Endothelial cell of umbilical vein (primary cell): ENCODE results near the gene GPR37L1. TPM values are rescaled to one million over a fixed set of nuclear protein-coding genes. Genes with fewer than 3 reads are reported as not detected.
"Not testable (repeated sequence)": the region's sequence is repeated elsewhere in the genome, so short reads cannot be mapped to it uniquely, and the experiment has no call there.

Source experiments
- BruUV-seq: library from RNA; stranded (reverse); fragments of 400-500 nt; replicated peaks from 2 replicates; lab custom pipeline; 2021; lab: Mats Ljungman, UMichigan
- CTCF ChIA-PET: fragments of 300-600, 350-600 bp; sonication (Branson Sonifier 250); formaldehyde crosslinking; loops from one replicate; lab custom pipeline; 2021; ENCODE audit warnings: antibody characterized with exemption, inconsistent platforms; lab: Charles Lee
- POLR2A ChIA-PET: fragments of 300-600, 350-600 bp; sonication (Branson Sonifier 250); formaldehyde crosslinking; loops from one replicate; lab custom pipeline; 2021; ENCODE audit warnings: antibody characterized with exemption, inconsistent platforms; lab: Charles Lee
- DNase-seq: peaks from one replicate; pipeline ENCODE4 v3.0.0-alpha.2; 2011; ENCODE audit warnings: low read depth, low spot score
- FAIRE-seq: peaks from 2 replicates; lab custom pipeline; 2011; peaks lifted over from hg19 to GRCh38; lab: Jason Lieb, UNC
- H2AFZ ChIP-seq: 2 replicates; pipeline ENCODE4 v1.6.0; 2012; ENCODE audit warnings: low read depth, low read length, control low read depth, inconsistent platforms
- H3K27ac ChIP-seq: 2 replicates; pipeline ENCODE4 v1.5.1; 2011; ENCODE audit warnings: low read depth, mild to moderate bottlenecking, control low read depth, low read length, moderate library complexity; ENCODE audit not compliant: insufficient read depth
- H3K27me3 ChIP-seq, 2 experiments: 2 replicates each; pipeline versions ENCODE4 v1.6.0 to v1.6.1; 2011; ENCODE audit warnings: low read length in 2 of 2, mixed read lengths in 1 of 2; ENCODE audit not compliant: control insufficient read depth in 2 of 2, insufficient read depth in 2 of 2
- H3K36me3 ChIP-seq, 2 experiments: 2 replicates in 1 of 2; 3 replicates in 1 of 2; pipeline ENCODE4 v1.5.1; 2011; ENCODE audit warnings: low read length in 2 of 2, mild to moderate bottlenecking in 1 of 2, moderate library complexity in 1 of 2; ENCODE audit not compliant: control insufficient read depth in 2 of 2, insufficient read depth in 2 of 2; ENCODE audit errors: extremely low read depth in 1 of 2
- H3K4me1 ChIP-seq: 3 replicates; pipeline ENCODE4 v1.5.1; 2011; ENCODE audit warnings: mild to moderate bottlenecking, low read length; ENCODE audit not compliant: control insufficient read depth, insufficient read depth; ENCODE audit errors: extremely low read depth
- H3K4me2 ChIP-seq: 2 replicates; pipeline ENCODE4 v1.6.1; 2011; ENCODE audit warnings: low read length, control low read depth, mixed read lengths; ENCODE audit not compliant: insufficient read depth
- H3K4me3 ChIP-seq, 3 experiments: fragments of 200-600 bp in 1 of 3; sonication (generic), shearing (Covaris generic) in 1 of 3; replicated peaks in 1 of 3; 2 replicates each; pipeline ENCODE4 v1.5.1; 2011 to 2016; ENCODE audit warnings: control low read depth in 3 of 3, low read length in 3 of 3, mild to moderate bottlenecking in 2 of 3, inconsistent platforms in 1 of 3, low read depth in 1 of 3, moderate library complexity in 1 of 3; ENCODE audit not compliant: insufficient read depth in 1 of 3
- H3K79me2 ChIP-seq: 2 replicates; pipeline ENCODE4 v1.6.0; 2012; ENCODE audit warnings: low read length, inconsistent platforms; ENCODE audit not compliant: control insufficient read depth, insufficient read depth
- H3K9ac ChIP-seq: replicated peaks from 2 replicates; pipeline ENCODE3; 2011; ENCODE audit warnings: low read length, control low read depth; ENCODE audit not compliant: insufficient read depth; ENCODE audit errors: extremely low read depth
- H3K9me1 ChIP-seq: replicated peaks from 3 replicates; pipeline ENCODE4 v1.6.0; 2011; ENCODE audit warnings: mild to moderate bottlenecking, low read length; ENCODE audit not compliant: control insufficient read depth, insufficient read depth; ENCODE audit errors: extremely low read depth
- H3K9me3 ChIP-seq: replicated peaks from 2 replicates; pipeline ENCODE4 v1.5.1; 2012; ENCODE audit warnings: low read length, inconsistent platforms; ENCODE audit not compliant: control insufficient read depth, insufficient read depth
- H4K20me1 ChIP-seq: replicated peaks from 2 replicates; pipeline ENCODE3; 2011; ENCODE audit warnings: mild to moderate bottlenecking, low read length; ENCODE audit not compliant: control insufficient read depth, insufficient read depth; ENCODE audit errors: extremely low read depth
- EZH2 ChIP-seq: IDR thresholded peaks from 2 replicates; pipeline ENCODE4 v1.6.1; 2012; ENCODE audit warnings: borderline replicate concordance, low read depth, mild to moderate bottlenecking, moderate library complexity, low read length, inconsistent platforms; ENCODE audit not compliant: severe bottlenecking
- FOS ChIP-seq: IDR thresholded peaks from 2 replicates; pipeline ENCODE4 v1.6.1; 2011; ENCODE audit warnings: mild to moderate bottlenecking, low read length, moderate library complexity, borderline replicate concordance; ENCODE audit not compliant: insufficient read depth
- GATA2 ChIP-seq: IDR thresholded peaks from 2 replicates; pipeline ENCODE4 v1.7.0; 2011; ENCODE audit warnings: low read depth, mild to moderate bottlenecking, moderate library complexity, mixed read lengths, low read length; ENCODE audit not compliant: insufficient read length, insufficient read depth
- JUN ChIP-seq: IDR thresholded peaks from 2 replicates; pipeline ENCODE4 v1.6.1; 2011; ENCODE audit warnings: borderline replicate concordance, low read depth; ENCODE audit not compliant: insufficient read length, insufficient read depth
- MYC ChIP-seq: IDR thresholded peaks from one replicate; pipeline ENCODE4 v1.6.1; 2011; ENCODE audit warnings: mild to moderate bottlenecking, low read depth, low read length
- POLR2A ChIP-seq: IDR thresholded peaks from 2 replicates; pipeline ENCODE4 v1.6.1; 2012; ENCODE audit warnings: low read depth, mild to moderate bottlenecking, control low read depth, low read length
- POLR2AphosphoS5 ChIP-seq: IDR thresholded peaks from 2 replicates; pipeline ENCODE4 v1.6.1; 2012; ENCODE audit warnings: low read depth, mild to moderate bottlenecking, control low read depth, low read length, moderate library complexity; ENCODE audit not compliant: insufficient read depth
- dilution Hi-C: fragments of 300-500 bp; cut with MboI; formaldehyde crosslinking; loops from one replicate; pipeline ENCODE4 v1.15.0; 2019; ENCODE audit warnings: low sequenced_read_pairs; ENCODE audit not compliant: extremely low pct_ligation_motif_present
- intact Hi-C: fragments of 100-400 bp; cut with micrococcal nuclease; formaldehyde crosslinking; loops from one replicate; pipeline ENCODE4 v1.10.0; 2022
- polyA plus RNA-seq, 4 experiments: library from polyadenylated mRNA; depleted of rRNA in 3 of 4; stranded (reverse) in 3 of 4; unstranded in 1 of 4; fragments of >200 nt; gene quantifications; 2 replicates each; pipeline versions ENCODE4 v1.2.1 to v1.2.3, GENCODE V29; 2011 to 2012; ENCODE audit warnings: missing spikeins in 1 of 4
- total RNA-seq: library from RNA; stranded (reverse); gene quantifications from 2 replicates; pipeline ENCODE4 v1.2.3, GENCODE V29; 2021
- TF ChIP-seq, protein P1 (sequence below): IDR thresholded peaks from 2 replicates; pipeline ENCODE4 v1.6.1; 2011; ENCODE audit not compliant: insufficient read depth, insufficient read length

Gene GPR37L1
- total and polyA plus RNA-seq, 2 donors (not counting 3 experiments of a cell fraction or from before 2014, with no cell fraction given), result not detected

DNA sequence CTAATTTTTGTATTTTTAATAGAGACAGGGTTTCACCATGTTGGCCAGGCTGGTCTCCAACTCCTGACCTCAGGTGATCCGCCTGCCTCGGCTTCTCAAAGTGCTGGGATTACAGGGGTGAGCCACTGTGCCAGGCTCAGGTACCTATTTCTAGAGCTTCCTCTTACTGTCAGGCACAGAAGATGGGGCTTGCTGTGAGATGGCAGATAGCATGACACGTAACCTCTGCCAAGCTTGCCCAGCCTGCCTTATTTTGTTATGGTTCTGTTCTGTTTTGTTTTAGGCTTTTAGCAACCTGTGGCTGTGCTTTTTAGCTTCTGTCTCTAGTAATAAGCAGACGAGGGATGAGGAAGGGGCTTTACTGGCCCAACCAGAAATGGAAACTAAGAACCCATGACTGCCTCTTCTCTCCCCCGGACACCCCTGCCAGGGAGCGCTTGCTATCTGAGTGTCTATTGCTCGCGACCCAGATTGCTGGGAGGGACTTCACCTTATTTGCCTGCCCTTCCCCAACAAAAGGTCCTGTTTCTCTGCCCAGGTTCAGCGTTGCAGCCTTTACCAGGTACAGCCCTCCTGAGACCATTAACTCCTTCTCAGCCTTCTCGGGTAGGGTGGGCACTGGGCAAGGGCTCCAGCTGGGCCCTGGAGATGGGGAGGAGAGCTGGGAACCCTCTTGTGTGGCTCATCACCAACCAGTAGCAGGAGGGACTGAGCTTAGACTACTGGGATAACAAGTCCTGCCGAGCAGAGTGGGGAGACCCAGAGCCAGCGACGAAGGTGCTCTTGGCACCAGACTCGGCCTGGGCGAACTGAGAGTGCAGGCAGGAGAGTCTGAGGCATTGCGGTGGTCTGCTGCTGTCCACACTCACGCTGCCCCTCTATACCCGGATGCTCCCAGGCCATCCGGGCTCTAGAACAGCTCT is 57.4 kb downstream of the GPR37L1 start:
- no peaks in the 10 kb centered on the region for H3K9me3 ChIP-seq
- TF ChIP-seq JUN (no peak), FOS (no peak), MYC (no peak), POLR2AphosphoS5 (no peak), GATA2 (no peak), POLR2A (no peak), EZH2 (no peak)
- TF ChIP-seq, protein P1, sequence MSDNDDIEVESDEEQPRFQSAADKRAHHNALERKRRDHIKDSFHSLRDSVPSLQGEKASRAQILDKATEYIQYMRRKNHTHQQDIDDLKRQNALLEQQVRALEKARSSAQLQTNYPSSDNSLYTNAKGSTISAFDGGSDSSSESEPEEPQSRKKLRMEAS, result no peak
- DNase-seq (no peak), FAIRE-seq (no peak)
- no peak overlapping the region for H2AFZ ChIP-seq
- H3K9me1 ChIP-seq, result no peaks in the 10 kb centered on the region
- dilution Hi-C loops (no loop called here), intact Hi-C loops (no loop called here)
- POLR2A ChIA-PET, result no interaction called here
- no peaks in the 10 kb centered on the region for H3K4me1 ChIP-seq
- no peaks in the 10 kb centered on the region for H3K79me2 ChIP-seq
- no peaks in the 10 kb centered on the region for H3K36me3 ChIP-seq
- H3K9ac ChIP-seq, result no peak overlapping the region
- CTCF ChIA-PET, result interaction anchor here (0.8 to 1.6 kb wide), 5 partner anchors 9 to 540 kb away, joined by 3 to 5 read pairs (median 4); no protein-coding TSS in a partner anchor
- H3K27ac ChIP-seq, result no peak overlapping the region
- H3K27me3 ChIP-seq, result peaks cover 8 to 13% of the 10 kb centered on the region in 2 experiments
- no peak overlapping the region for H3K4me3 ChIP-seq
- no peaks in the 10 kb centered on the region for H4K20me1 ChIP-seq
- BruUV-seq, result no TSS peak
- no peak overlapping the region for H3K4me2 ChIP-seq

GRCh38 chr1:202180751-202181139 is 58.0 kb downstream of the GPR37L1 start:
- not testable (repeated sequence) for BruUV-seq

More at GRCh38 chr1:202180751-202181139, 58.0 kb downstream of the GPR37L1 start:
- DNase-seq, H3K9me1 ChIP-seq, H3K9ac ChIP-seq, H3K4me3 ChIP-seq, H3K9me3 ChIP-seq, H3K27ac ChIP-seq, H3K36me3 ChIP-seq, H4K20me1 ChIP-seq, H2AFZ ChIP-seq, FAIRE-seq, dilution Hi-C loops, POLR2A ChIA-PET, H3K4me1 ChIP-seq, H3K4me2 ChIP-seq, H3K79me2 ChIP-seq, intact Hi-C loops: not testable (repeated sequence)
- CTCF ChIA-PET, result interaction anchor here (1.6 kb wide), 1 partner anchor 9 kb away, joined by 5 read pairs; no protein-coding TSS in a partner anchor
- H3K27me3 ChIP-seq, result peaks cover 8 to 13% of the 10 kb centered on the region in 2 experiments
